PFSK-1 (cell line): ENCODE data around the gene DNAH11.

Experiments
- POLR2AphosphoS5 ChIP-seq: IDR thresholded peaks from 2 replicates; pipeline ENCODE4 v1.6.1; 2012; ENCODE audit warnings: low read depth, mild to moderate bottlenecking, control low read depth, low read length, moderate library complexity
- TF ChIP-seq, protein P1 (sequence below), 2 experiments: IDR thresholded peaks; 2 replicates each; pipeline versions ENCODE4 v1.6.1 to v1.8.0; 2011 to 2012; ENCODE audit warnings: low read depth in 2 of 2, low read length in 2 of 2, control low read depth in 1 of 2, inconsistent platforms in 1 of 2, mild to moderate bottlenecking in 1 of 2, moderate library complexity in 1 of 2; ENCODE audit not compliant: insufficient read depth in 1 of 2

DNA sequence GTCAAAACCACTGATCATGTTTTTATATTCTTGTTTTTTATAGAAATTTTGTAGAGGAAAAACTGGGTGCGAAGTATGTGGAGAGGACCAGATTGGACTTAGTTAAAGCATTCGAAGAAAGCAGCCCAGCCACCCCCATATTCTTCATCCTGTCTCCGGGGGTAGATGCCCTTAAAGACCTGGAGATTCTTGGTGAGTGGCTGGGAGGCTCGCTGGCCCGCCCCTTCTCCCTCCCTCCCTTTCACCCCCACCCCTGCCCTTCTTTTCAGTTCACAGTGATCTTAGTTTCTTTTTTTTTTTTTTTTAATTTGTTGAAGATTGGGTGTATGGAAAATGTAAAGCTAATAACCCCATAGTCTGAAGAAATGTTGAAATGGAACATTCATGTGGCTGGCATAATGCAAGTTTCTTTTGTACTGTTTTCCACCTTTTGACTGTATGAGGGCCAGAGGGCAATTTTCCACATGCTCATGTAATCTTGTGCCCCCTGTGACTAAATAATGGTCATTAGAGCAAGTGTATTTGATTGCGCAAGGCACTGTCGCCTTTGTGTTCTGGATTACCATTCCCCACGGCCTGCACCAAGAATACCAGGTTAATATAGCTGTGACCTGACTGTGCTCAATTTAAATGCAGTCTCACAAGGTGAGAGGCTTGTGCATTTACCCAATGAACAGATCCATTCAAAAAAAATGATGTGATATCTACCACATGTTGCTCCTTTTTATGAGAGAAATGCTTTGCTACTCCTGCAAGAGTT, 325.2 kb downstream of the DNAH11 start:
- TF ChIP-seq POLR2AphosphoS5 = no peak
- TF ChIP-seq, protein P1, sequence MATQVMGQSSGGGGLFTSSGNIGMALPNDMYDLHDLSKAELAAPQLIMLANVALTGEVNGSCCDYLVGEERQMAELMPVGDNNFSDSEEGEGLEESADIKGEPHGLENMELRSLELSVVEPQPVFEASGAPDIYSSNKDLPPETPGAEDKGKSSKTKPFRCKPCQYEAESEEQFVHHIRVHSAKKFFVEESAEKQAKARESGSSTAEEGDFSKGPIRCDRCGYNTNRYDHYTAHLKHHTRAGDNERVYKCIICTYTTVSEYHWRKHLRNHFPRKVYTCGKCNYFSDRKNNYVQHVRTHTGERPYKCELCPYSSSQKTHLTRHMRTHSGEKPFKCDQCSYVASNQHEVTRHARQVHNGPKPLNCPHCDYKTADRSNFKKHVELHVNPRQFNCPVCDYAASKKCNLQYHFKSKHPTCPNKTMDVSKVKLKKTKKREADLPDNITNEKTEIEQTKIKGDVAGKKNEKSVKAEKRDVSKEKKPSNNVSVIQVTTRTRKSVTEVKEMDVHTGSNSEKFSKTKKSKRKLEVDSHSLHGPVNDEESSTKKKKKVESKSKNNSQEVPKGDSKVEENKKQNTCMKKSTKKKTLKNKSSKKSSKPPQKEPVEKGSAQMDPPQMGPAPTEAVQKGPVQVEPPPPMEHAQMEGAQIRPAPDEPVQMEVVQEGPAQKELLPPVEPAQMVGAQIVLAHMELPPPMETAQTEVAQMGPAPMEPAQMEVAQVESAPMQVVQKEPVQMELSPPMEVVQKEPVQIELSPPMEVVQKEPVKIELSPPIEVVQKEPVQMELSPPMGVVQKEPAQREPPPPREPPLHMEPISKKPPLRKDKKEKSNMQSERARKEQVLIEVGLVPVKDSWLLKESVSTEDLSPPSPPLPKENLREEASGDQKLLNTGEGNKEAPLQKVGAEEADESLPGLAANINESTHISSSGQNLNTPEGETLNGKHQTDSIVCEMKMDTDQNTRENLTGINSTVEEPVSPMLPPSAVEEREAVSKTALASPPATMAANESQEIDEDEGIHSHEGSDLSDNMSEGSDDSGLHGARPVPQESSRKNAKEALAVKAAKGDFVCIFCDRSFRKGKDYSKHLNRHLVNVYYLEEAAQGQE (IDR thresholded peaks at IDR 0.05; ENCODE audit: insufficient read depth in 1 of 2, low read depth in 2 of 2, low read length in 2 of 2) = no peak
